Measurements from ENCODE around the gene CLCN3.
"Not testable (repeated sequence)": the region's sequence is repeated elsewhere in the genome, so short reads cannot be mapped to it uniquely, and the experiment has no call there.

The CLCN3 gene

DNA sequence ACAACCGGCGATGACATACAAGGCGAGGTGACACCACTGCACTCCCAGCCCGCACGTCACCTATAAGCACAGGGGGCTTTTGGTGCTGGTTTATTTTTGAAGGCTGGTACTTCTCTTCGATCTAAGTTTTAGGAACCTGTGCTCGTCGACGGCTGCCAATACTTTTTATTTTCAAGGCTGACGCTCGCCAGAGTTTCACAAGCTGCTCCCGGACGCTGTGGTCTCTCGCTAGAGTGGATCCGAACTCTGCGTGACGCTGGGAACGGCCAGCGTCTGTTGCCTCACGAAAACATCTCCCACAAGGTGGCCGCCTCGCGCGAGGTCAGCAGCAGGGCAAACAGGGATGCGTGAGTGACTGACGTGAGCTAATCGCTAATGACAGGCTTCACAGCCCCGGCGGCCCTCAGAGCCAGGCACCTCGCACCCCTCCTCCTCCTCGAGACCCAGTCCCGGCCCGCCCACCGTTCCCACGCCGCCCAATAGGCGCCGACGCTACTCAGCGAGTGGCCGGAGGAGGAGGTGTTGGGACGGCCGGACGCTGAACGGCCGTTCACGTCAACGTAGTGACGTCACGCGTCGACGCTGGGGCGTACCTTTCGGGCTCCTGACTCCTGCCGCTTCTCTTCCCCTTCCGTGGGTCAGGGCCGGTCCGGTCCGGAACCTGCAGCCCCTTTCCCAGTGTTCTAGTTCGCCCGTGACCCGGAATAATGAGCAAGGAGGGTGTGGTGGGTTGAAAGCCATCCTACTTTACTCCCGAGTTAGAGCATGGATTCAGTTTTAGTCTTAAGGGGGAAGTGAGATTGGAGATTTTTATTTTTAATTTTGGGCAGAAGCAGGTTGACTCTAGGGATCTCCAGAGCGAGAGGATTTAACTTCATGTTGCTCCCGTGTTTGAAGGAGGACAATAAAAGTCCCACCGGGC is at the start of gene CLCN3:
TSS of gene CLCN3 (plus strand) at position 621 of the 922 bp plus-strand sequence. CDS start 15,351 bp downstream, outside the sequence.
- Histone ChIP-seq H3K4me3 (peak within 1 kb of the TSS; percentile 76 to 79), H3K27me3 (no peaks in the 10 kb centered on the region), H3K9me3 (no peaks in the 10 kb centered on the region), H3K4me1 (peaks cover 0 to 25% (median 13%) of the 10 kb centered on the region in 4 donors), H3K27ac (peak within 1 kb of the TSS; percentile 95 to 97), H3K36me3 (no peaks in the 10 kb centered on the region)
- TF ChIP-seq CTCF (IDR thresholded peaks at IDR 0.05): peak in 1 of 2 experiments; percentile 22
- intact Hi-C loops (cut with DNase I; ENCODE audit: low total_unique reads): loop anchor here (10.0 kb wide), 1 partner anchor 135 kb away; the partner anchor contains the start of gene HPF1
- peak; percentile 97 to 99 for DNase-seq

DNA sequence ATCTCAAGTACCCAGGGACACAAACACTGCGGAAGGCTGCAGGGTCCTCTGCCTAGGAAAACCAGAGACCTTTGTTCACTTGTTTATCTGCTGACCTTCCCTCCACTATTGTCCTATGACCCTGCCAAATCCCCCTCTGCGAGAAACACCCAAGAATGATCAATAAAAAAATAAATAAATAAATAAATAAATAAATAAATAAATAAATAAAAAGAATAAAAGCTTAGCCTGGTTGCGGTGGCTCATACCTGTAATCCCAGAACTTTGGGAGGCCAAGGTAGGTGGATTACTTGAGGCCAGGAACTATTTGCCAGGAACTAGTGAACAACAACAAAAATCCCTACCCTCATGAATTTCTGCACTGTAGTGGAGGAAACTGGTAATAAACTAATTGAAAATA is 49.4 kb upstream of the CLCN3 start:
- H3K27ac ChIP-seq; H3K9me3 ChIP-seq; H3K27me3 ChIP-seq; intact Hi-C loops (cut with DNase I; ENCODE audit: low total_unique reads); H3K4me3 ChIP-seq; H3K4me1 ChIP-seq; DNase-seq: not testable (repeated sequence)
- peaks cover 17 to 32% (median 25%) of the 10 kb centered on the region in 3 donors for H3K36me3 ChIP-seq

DNA sequence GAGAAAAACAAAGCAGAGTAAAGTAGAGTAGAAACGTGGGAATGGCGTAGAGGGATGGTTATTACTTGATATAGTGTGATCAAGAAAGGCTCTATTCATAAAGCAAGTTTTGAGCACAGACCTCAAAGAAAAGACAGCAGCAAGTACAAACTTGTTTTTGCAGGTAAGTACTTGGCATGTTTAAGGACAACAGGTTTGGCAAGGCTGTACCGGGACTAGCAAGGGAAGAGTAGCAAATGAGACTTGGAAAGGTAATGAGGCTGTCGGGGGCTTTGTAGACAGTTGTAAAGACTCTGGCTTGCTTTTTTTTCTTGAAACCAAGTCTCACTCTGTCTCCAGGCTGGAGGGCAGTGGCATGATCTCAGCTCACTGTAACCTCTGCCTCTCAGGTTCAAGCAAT is 48.9 kb upstream of the CLCN3 start:
- H3K27me3 ChIP-seq: no peaks in the 10 kb centered on the region
- intact Hi-C loops (cut with DNase I; ENCODE audit: low total_unique reads): no loop called here
- H3K4me3 ChIP-seq: no peak overlapping the region
- no peaks in the 10 kb centered on the region for H3K9me3 ChIP-seq
- no peaks in the 10 kb centered on the region for H3K4me1 ChIP-seq
- no peak for TF ChIP-seq CTCF (IDR thresholded peaks at IDR 0.05)
- H3K36me3 ChIP-seq: peaks cover 18 to 37% (median 29%) of the 10 kb centered on the region in 3 donors
- no peak for DNase-seq
- H3K27ac ChIP-seq: no peak overlapping the region

DNA sequence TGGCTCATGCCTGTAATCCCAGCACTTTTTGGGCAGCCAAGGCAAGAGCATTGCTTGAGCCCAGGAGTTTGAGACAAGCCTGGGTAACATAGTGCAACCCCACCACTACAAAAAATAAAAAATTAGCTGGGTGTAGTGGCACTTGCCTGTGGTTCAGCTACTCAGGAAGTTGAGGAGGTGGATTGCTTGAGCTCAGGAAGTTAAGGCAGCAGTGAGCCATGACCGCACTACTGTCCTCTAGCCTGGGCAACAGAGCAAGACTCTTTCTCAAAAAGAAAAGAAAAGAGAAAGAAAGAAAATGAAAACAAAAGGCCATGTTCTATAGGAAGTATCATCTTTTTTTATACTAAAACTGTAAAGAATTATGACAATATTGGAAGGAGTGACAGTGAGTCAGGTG is 46.5 kb upstream of the CLCN3 start:
- no peak for DNase-seq
- H3K27ac ChIP-seq: no peak overlapping the region
- H3K4me1 ChIP-seq: no peaks in the 10 kb centered on the region
- H3K9me3 ChIP-seq: no peaks in the 10 kb centered on the region
- H3K4me3 ChIP-seq: no peak overlapping the region
- no peaks in the 10 kb centered on the region for H3K27me3 ChIP-seq
- TF ChIP-seq CTCF (IDR thresholded peaks at IDR 0.05): no peak
- H3K36me3 ChIP-seq: peaks cover 18 to 37% (median 35%) of the 10 kb centered on the region in 3 donors
- intact Hi-C loops (cut with DNase I; ENCODE audit: low total_unique reads): no loop called here

DNA sequence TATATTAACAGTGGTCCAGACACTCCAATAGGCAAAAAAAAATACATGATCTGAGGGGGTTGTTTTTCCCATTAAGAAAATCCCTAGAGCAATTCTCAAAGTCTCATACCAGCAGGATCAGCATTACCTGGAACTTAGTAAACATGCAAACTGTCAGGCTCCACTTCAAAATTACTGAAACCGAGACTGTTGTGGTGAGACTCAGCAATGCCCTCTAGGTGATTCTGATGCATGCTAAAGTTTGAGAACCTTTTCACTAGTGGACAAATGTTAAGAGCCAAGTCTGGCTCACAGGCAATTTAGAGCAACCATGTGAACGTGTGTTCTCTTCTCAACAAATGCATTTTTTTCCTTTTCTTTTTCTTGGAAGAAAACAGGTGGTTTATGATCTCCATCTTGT is 38.2 kb upstream of the CLCN3 start:
- no peak for DNase-seq
- no peaks in the 10 kb centered on the region for H3K4me1 ChIP-seq
- intact Hi-C loops (cut with DNase I; ENCODE audit: low total_unique reads): no loop called here
- no peak for TF ChIP-seq CTCF (IDR thresholded peaks at IDR 0.05)
- H3K36me3 ChIP-seq: peaks cover 10 to 28% (median 26%) of the 10 kb centered on the region in 3 donors
- H3K4me3 ChIP-seq: no peak overlapping the region
- no peaks in the 10 kb centered on the region for H3K27me3 ChIP-seq
- H3K27ac ChIP-seq: no peak overlapping the region
- H3K9me3 ChIP-seq: no peaks in the 10 kb centered on the region

GRCh38 chr4:169582706-169583105 is 37.7 kb upstream of the CLCN3 start:
- intact Hi-C loops (cut with DNase I; ENCODE audit: low total_unique reads): no loop called here
- H3K4me1 ChIP-seq: no peaks in the 10 kb centered on the region
- peaks cover 10 to 28% (median 26%) of the 10 kb centered on the region in 3 donors for H3K36me3 ChIP-seq
- no peak for TF ChIP-seq CTCF (IDR thresholded peaks at IDR 0.05)
- no peak for DNase-seq
- no peak overlapping the region for H3K27ac ChIP-seq
- no peak overlapping the region for H3K4me3 ChIP-seq
- H3K27me3 ChIP-seq: no peaks in the 10 kb centered on the region
- H3K9me3 ChIP-seq: no peaks in the 10 kb centered on the region

All from tibial artery (tissue), 4 donors.